Measurements from ENCODE around the gene SRSF11.

DNA sequence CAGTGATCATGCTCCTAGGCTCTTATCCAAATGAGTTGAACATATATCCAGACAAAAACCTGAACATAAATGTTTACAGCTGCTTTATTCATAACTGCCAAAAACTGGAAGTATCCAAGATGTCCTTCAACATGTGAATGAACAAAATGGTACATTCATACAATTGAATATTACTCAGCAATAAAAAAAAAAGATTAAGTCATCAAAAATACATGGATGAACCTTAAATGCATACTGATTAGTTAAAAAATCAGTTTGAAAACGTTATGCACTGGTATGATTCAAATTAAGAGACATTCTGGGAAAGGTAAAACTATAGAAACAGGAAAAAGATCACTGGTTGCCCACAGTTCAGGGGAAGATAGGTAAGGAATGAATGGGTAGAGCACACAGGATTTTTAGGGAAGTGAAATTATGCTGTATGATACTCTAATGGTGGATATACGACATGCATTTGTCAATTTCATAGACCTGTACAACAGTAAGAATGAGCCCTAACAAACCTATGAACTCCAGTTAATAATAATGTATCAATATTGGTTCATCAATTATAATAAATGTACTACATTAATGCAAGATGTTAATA is 18.9 kb upstream of the SRSF11 start:
- TF ChIP-seq, protein P1, sequence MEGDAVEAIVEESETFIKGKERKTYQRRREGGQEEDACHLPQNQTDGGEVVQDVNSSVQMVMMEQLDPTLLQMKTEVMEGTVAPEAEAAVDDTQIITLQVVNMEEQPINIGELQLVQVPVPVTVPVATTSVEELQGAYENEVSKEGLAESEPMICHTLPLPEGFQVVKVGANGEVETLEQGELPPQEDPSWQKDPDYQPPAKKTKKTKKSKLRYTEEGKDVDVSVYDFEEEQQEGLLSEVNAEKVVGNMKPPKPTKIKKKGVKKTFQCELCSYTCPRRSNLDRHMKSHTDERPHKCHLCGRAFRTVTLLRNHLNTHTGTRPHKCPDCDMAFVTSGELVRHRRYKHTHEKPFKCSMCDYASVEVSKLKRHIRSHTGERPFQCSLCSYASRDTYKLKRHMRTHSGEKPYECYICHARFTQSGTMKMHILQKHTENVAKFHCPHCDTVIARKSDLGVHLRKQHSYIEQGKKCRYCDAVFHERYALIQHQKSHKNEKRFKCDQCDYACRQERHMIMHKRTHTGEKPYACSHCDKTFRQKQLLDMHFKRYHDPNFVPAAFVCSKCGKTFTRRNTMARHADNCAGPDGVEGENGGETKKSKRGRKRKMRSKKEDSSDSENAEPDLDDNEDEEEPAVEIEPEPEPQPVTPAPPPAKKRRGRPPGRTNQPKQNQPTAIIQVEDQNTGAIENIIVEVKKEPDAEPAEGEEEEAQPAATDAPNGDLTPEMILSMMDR (IDR thresholded peaks at IDR 0.05 in 8 of 11, conservative IDR thresholded peaks at IDR 0.05 in 3 of 11), result no peak
- no peak for TF ChIP-seq POLR2AphosphoS5 (IDR thresholded peaks at IDR 0.05)

All from spleen (tissue), 7 donors.